Fibroblast of mammary gland (primary cell): Measurements from ENCODE around the gene AREG.

Source experiments
- DNase-seq: peaks from one replicate; pipeline ENCODE4 v3.0.0-alpha.2; 2010; ENCODE audit warnings: low read depth
- H3K4me3 ChIP-seq: 2 replicates; pipeline ENCODE4 v1.5.1; 2011; ENCODE audit warnings: low read depth, mild to moderate bottlenecking, low read length, moderate library complexity; ENCODE audit not compliant: control insufficient read depth
- TF ChIP-seq, protein P1 (sequence below): conservative IDR thresholded peaks from 2 replicates; pipeline ENCODE4 v1.5.1; 2011; ENCODE audit warnings: low read depth, low read length, inconsistent platforms; ENCODE audit not compliant: control insufficient read depth, insufficient read depth

AREG gene

GRCh38 chr4:74418063-74418670 lies 26.8 kb upstream of the AREG start:
- DNase-seq, result peak; percentile 95

DNA sequence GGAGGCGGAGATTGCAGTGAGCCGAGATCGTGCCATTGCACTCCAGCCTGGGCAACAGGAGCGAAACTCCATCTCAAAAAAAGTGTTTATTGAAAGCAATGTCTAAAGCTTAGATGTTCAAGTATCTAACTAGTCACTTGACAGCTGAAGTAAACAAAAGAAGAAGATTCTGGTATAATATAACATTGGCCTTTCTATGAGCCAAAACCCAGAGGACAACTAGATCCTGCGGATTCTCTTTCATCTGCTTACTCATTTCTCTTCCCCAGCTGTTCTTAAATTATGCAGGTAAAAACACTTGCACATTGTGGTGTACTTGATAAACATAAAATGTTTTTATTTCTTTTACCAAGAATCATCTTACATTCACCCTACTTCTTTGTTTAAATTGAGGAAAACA lies 24.1 kb upstream of the AREG start:
- no peak overlapping the region for H3K4me3 ChIP-seq
- TF ChIP-seq, protein P1, sequence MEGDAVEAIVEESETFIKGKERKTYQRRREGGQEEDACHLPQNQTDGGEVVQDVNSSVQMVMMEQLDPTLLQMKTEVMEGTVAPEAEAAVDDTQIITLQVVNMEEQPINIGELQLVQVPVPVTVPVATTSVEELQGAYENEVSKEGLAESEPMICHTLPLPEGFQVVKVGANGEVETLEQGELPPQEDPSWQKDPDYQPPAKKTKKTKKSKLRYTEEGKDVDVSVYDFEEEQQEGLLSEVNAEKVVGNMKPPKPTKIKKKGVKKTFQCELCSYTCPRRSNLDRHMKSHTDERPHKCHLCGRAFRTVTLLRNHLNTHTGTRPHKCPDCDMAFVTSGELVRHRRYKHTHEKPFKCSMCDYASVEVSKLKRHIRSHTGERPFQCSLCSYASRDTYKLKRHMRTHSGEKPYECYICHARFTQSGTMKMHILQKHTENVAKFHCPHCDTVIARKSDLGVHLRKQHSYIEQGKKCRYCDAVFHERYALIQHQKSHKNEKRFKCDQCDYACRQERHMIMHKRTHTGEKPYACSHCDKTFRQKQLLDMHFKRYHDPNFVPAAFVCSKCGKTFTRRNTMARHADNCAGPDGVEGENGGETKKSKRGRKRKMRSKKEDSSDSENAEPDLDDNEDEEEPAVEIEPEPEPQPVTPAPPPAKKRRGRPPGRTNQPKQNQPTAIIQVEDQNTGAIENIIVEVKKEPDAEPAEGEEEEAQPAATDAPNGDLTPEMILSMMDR, result no peak
- DNase-seq, result no peak

More at GRCh38 chr4:74418063-74418670, 26.8 kb upstream of the AREG start:
- TF ChIP-seq, protein P1, result no peak
- H3K4me3 ChIP-seq, result no peak overlapping the region

DNA sequence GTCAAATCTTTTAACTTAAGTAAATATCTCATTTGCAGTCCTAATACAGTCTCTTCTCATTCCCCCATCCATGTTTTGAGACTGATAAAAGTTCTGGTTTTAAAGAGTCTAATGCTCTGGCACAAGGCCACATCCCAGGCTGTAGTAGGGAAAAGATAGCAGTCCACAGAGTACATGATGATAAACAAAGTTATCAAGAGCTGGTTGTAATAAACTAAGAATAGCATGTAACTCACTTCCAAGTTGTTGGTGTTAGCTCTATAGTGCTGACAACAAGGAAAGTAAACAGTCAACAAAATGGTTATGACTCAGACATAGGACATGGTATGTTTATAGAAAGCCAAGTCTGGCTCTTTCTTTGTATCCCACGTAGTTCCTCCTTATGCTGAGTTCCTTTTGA lies 21.8 kb upstream of the AREG start:
- DNase-seq, result peak; percentile 82
- H3K4me3 ChIP-seq, result no peak overlapping the region
- TF ChIP-seq, protein P1, result no peak

GRCh38 chr4:74424111-74424510 lies 20.8 kb upstream of the AREG start:
- no peak for DNase-seq
- TF ChIP-seq, protein P1, result no peak
- H3K4me3 ChIP-seq, result no peak overlapping the region

GRCh38 chr4:74426101-74426500 lies 18.8 kb upstream of the AREG start:
- peak; percentile 98 for DNase-seq
- H3K4me3 ChIP-seq, result no peak overlapping the region
- TF ChIP-seq, protein P1, result no peak

- TF ChIP-seq, protein P1, result no peak
- H3K4me3 ChIP-seq, result no peak overlapping the region
- DNase-seq, result peak; percentile 69
Measured at GRCh38 chr4:74428276-74428675, 16.7 kb upstream of the AREG start.
